GM12874 (cell line): Measurements from ENCODE around the gene MEG3.

Source experiments
- TF ChIP-seq, protein P1 (sequence below): IDR thresholded peaks from 2 replicates; pipeline ENCODE4 v1.5.1; 2011; ENCODE audit warnings: low read depth, mild to moderate bottlenecking, control low read depth, low read length, moderate library complexity; ENCODE audit not compliant: insufficient read depth

The MEG3 gene

DNA sequence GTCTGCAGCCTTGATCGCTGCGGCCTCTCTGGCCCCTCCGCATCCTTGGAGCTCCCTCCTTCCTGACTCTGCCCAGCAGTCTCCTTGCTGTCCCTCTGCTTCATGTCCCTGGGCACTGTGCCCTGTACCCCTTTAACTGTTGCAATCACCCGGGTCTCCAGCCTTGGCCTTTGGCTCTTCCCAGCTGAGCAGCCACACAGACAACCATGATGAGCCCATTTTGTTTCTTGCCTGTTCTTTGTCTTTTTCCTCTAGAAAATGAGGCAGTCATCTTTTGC is 40.6 kb upstream of the MEG3 start:
- TF ChIP-seq, protein P1, sequence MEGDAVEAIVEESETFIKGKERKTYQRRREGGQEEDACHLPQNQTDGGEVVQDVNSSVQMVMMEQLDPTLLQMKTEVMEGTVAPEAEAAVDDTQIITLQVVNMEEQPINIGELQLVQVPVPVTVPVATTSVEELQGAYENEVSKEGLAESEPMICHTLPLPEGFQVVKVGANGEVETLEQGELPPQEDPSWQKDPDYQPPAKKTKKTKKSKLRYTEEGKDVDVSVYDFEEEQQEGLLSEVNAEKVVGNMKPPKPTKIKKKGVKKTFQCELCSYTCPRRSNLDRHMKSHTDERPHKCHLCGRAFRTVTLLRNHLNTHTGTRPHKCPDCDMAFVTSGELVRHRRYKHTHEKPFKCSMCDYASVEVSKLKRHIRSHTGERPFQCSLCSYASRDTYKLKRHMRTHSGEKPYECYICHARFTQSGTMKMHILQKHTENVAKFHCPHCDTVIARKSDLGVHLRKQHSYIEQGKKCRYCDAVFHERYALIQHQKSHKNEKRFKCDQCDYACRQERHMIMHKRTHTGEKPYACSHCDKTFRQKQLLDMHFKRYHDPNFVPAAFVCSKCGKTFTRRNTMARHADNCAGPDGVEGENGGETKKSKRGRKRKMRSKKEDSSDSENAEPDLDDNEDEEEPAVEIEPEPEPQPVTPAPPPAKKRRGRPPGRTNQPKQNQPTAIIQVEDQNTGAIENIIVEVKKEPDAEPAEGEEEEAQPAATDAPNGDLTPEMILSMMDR = no peak

DNA sequence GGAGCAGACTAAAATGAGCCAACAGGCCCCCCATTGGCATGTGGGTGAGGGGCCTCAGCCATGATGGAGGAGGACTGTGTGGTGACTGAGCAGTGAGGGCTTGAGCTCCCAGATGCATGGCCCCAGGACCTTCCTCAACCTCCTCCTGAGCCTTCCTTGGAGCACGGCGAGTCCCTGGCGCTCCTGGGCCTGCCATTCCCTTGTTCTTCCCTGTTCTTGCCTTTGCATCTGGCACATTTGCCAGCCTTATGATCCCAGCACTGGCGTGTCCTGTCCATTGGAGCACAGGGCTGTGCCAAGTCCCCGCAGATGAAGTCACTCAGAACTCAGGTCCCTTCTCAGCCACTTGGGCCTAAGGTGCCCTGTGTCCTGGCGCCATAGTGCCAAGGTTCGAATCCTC is 40.3 kb upstream of the MEG3 start:
- TF ChIP-seq, protein P1 = no peak

DNA sequence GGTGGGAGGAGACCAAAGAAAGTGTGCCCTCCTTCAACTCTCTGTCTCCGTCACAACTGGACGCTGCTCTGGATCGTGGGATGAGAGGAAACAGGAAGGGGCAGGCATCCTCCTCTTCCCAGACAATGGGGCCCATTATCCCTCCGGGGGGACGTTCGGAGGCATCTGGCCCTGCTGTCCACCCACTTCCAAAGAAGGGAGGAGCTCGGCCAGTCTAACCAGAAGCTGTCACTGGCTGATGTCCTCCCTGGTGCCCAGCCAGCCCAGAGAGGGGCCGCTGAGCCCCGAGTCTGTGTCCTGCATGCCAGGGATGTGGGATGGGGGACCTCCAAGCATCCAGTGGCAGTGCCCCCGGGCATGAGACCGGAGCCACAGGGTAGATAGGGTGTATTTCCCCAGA is 39.8 kb upstream of the MEG3 start:
- TF ChIP-seq, protein P1 = no peak

DNA sequence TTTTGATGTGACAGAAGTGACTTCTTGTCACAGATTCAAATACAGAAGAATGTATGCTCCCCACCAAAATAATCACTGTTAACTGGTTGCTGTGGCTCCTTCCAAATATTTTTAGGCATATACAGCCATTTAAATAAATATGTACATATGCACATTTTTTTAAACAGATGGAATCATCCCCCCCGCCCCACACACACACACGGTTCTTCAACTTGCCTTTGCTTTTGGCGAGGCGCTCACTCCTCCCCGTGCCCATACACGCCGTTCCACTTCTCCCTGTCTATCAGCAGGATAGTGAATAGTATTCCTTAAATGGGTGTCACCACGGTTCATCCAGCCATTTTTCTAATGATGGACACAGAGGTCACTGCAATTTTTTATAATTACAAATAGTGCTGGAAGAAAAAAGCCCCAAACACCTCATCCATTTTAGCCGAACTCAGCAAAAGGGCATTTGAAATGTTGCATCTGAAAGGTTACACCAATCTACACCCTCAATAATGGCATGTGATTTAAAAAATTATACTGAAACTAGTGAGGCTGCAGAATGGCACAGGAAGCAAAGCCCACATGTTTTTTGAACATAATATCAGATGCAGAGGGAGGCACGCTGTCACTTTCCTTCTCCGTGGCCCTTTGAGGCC is 39.2 kb upstream of the MEG3 start:
- TF ChIP-seq, protein P1 = no peak

DNA sequence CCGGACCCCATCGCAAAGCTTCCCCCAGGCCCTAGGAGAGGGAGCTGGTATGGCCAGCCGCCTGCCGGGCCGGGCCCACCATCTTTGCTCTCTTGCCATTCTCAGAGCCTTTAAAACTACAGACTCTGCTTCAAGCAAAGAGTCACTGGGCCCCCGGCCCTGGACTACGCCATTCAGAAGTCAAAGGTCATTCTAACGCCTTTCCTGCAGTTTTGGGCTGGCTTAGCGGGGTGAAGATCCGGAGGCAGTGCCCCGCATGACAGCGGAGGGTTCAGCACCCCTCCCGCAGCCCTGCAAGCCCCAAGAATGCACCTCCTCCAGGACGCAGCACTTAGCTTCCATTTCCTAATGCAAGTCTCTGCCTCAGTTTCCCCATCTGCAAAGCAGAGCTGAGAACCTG is 38.3 kb upstream of the MEG3 start:
- TF ChIP-seq, protein P1 = no peak

DNA sequence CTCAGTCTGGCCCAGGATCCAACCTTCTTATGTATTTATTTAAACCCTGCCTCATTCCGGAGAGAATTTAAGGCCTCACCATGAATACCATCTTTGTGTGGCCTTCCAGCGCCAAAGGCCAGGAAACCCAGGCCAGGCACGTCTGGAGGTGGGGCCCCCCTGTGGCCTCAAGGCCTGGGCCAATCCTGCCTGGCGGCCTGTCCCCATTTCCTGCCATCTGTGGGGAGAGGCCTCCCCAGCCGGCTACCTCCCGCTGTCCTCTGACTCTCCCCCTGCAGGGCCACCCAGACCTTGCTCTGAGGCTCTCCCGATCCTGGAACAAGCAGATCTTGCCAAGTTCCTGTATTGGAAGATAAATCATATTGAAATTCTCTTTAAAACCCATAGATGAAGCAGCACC is 37.4 kb upstream of the MEG3 start:
- TF ChIP-seq, protein P1 = no peak

DNA sequence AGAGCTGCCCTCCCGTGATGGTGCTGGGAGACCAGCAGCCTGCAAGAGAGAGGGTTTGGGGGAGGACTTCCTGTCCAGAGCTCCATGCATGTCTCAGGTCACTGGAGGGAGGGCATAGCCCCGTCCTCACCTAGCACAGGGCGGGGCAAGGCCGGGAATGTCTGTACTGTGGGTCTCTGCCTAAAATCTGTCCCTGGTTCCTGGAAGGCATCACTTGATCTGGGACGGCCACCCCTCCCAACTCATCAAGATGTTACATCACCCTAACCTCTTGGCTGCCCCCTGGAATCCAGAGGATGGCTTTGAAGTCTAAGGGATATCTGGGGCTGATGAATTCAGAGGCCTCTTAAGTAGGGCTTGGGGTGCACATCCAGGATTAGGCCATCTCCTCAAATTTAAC is 37.0 kb upstream of the MEG3 start:
- TF ChIP-seq, protein P1 = no peak
